Kidney (tissue), 14 donors: Measurements from ENCODE around the gene ATAD5. TPM values are rescaled to one million over a fixed set of nuclear protein-coding genes. Genes with fewer than 3 reads are reported as not detected.
"Not testable (repeated sequence)": the region's sequence is repeated elsewhere in the genome, so short reads cannot be mapped to it uniquely, and the experiment has no call there.

Experiments
- DNase-seq, 5 donors: peaks; one replicate each; pipeline ENCODE4 v3.0.0-alpha.2; 2013 to 2020
- FAIRE-seq: peaks from 2 replicates; lab custom pipeline; 2012; peaks lifted over from hg19 to GRCh38; lab: Jason Lieb, UNC
- H3K27ac ChIP-seq, 2 donors: one replicate each; pipeline ENCODE4 v1.7.0; 2013; ENCODE audit warnings: low read depth in 2 of 2, low read length in 2 of 2, inconsistent platforms in 1 of 2
- H3K27me3 ChIP-seq: one replicate; pipeline ENCODE4 v1.7.1; 2013; ENCODE audit warnings: low read length, inconsistent platforms; ENCODE audit not compliant: control insufficient read depth, insufficient read depth
- H3K36me3 ChIP-seq, 3 donors: one replicate each; pipeline versions ENCODE4 v1.7.0 to v1.7.1; 2013; ENCODE audit warnings: low read length in 3 of 3, control low read depth in 1 of 3, inconsistent platforms in 1 of 3; ENCODE audit not compliant: insufficient read depth in 3 of 3, control insufficient read depth in 2 of 3
- H3K4me1 ChIP-seq, 3 donors: one replicate each; pipeline versions ENCODE4 v1.7.0 to v1.7.1; 2013; ENCODE audit warnings: low read length in 3 of 3, inconsistent platforms in 1 of 3, low read depth in 1 of 3; ENCODE audit not compliant: control insufficient read depth in 2 of 3, insufficient read depth in 2 of 3
- H3K4me3 ChIP-seq, 3 donors: one replicate each; pipeline versions ENCODE4 v1.7.0 to v1.8.1; 2013; ENCODE audit warnings: low read length in 3 of 3, control low read depth in 1 of 3, inconsistent platforms in 1 of 3
- H3K9ac ChIP-seq, 3 donors: one replicate each; pipeline versions ENCODE4 v1.7.0 to v1.7.1; 2013; ENCODE audit warnings: low read length in 3 of 3, control low read depth in 1 of 3, inconsistent platforms in 1 of 3
- H3K9me3 ChIP-seq, 3 donors: one replicate each; pipeline versions ENCODE4 v1.7.0 to v1.7.1; 2013; ENCODE audit warnings: low read length in 3 of 3, control low read depth in 1 of 3, inconsistent platforms in 1 of 3; ENCODE audit not compliant: control insufficient read depth in 2 of 3, insufficient read depth in 1 of 3
- CTCF ChIP-seq: IDR thresholded peaks from 3 replicates; pipeline ENCODE4 v1.5.1; 2012; ENCODE audit warnings: mild to moderate bottlenecking, moderate library complexity, borderline replicate concordance; ENCODE audit not compliant: insufficient read depth; ENCODE audit errors: extremely low read depth
- intact Hi-C: fragments of 100-400 bp; cut with DNase I; formaldehyde crosslinking; loops from one replicate; pipeline ENCODE4 v1.11.1; 2022
- polyA plus RNA-seq: library from polyadenylated mRNA; stranded (reverse); fragments of 350-450 nt; fragmentation: Illumina TruSeq; extraction: RNeasy Lipid Tissue Mini Kit (QIAGEN cat#74804); gene quantifications from one replicate; pipeline ENCODE4 v1.2.3, GENCODE V29; 2014; ENCODE audit warnings: low read depth, low replicate concordance; ENCODE audit not compliant: insufficient read depth
- total RNA-seq: library from RNA; stranded (reverse); fragmentation: NEBNext Ultra II Directional; extraction: Animal tissue kit (Norgen Biotek cat#: 25700); gene quantifications from one replicate; pipeline ENCODE4 v1.2.1, GENCODE V29; 2021
- donor health status: control.
- donor health status: control.
- donor health status: control.
- donor health status: control.
- donor health status: control.
- donor health status: DM: yes; HTN: yes; CAD: no.
- donor health status: Normal renal cell carcinoma (clear cell type).

Gene ATAD5
- total and polyA plus RNA-seq, 2 donors from 2014 or later = 0.19 to 1.7 TPM

GRCh38 chr17:30816165-30816564 is 15.6 kb upstream of the ATAD5 start:
- Histone ChIP-seq H3K9me3 (no peaks in the 10 kb centered on the region), H3K27me3 (no peaks in the 10 kb centered on the region), H3K9ac (no peak overlapping the region), H3K27ac (no peak overlapping the region), H3K4me1 (no peaks in the 10 kb centered on the region), H3K36me3 (no peaks in the 10 kb centered on the region), H3K4me3 (no peak overlapping the region)
- intact Hi-C loops = no loop called here
- no peak for TF ChIP-seq CTCF
- no peak for FAIRE-seq
- no peak for DNase-seq

- Histone ChIP-seq H3K4me3 (no peak overlapping the region), H3K9me3 (no peaks in the 10 kb centered on the region), H3K4me1 (no peaks in the 10 kb centered on the region), H3K27me3 (no peaks in the 10 kb centered on the region), H3K9ac (no peak overlapping the region), H3K27ac (no peak overlapping the region), H3K36me3 (no peaks in the 10 kb centered on the region)
- intact Hi-C loops = no loop called here
- FAIRE-seq (no peak), DNase-seq (peak in 1 of 5 donors; percentile 37)
- no peak for TF ChIP-seq CTCF
These were observed 11.6 kb upstream of the ATAD5 start for GRCh38 chr17:30819971-30820705.

- intact Hi-C loops = no loop called here
- Histone ChIP-seq H3K4me1 (no peaks in the 10 kb centered on the region), H3K27ac (no peak overlapping the region), H3K4me3 (no peak overlapping the region), H3K36me3 (no peaks in the 10 kb centered on the region), H3K9ac (no peak overlapping the region), H3K9me3 (no peaks in the 10 kb centered on the region), H3K27me3 (no peaks in the 10 kb centered on the region)
- no peak for DNase-seq
- no peak for FAIRE-seq
- no peak for TF ChIP-seq CTCF
These were observed 9.7 kb upstream of the ATAD5 start for GRCh38 chr17:30821871-30822723.

GRCh38 chr17:30822919-30823318 is 8.8 kb upstream of the ATAD5 start:
- H3K27ac ChIP-seq, H3K4me1 ChIP-seq, intact Hi-C loops, H3K9ac ChIP-seq, H3K36me3 ChIP-seq, H3K4me3 ChIP-seq, FAIRE-seq, H3K9me3 ChIP-seq, DNase-seq, H3K27me3 ChIP-seq: not testable (repeated sequence)
